HEK293 (cell line): ENCODE measurements around the gene HASPIN.
"Not testable (repeated sequence)": the region's sequence is repeated elsewhere in the genome, so short reads cannot be mapped to it uniquely, and the experiment has no call there.

Experiments
- ATF2 ChIP-seq: fragments of 450-650 bp; formaldehyde crosslinking; IDR thresholded peaks from 2 replicates; pipeline ENCODE4 v1.5.1; 2016; ENCODE audit warnings: missing biosample characterization, missing genetic modification characterization, low read depth
- BCL11B ChIP-seq: fragments of 450-650 bp; formaldehyde crosslinking; IDR thresholded peaks from 2 replicates; pipeline ENCODE4 v1.5.1; 2016; ENCODE audit warnings: low read depth, missing biosample characterization, missing genetic modification characterization
- CTCF ChIP-seq: fragments of 450-650 bp; formaldehyde crosslinking; IDR thresholded peaks from 2 replicates; pipeline ENCODE4 v1.5.1; 2016; ENCODE audit warnings: missing biosample characterization, missing genetic modification characterization
- GLI2 ChIP-seq: fragments of 450-650 bp; formaldehyde crosslinking; IDR thresholded peaks from 2 replicates; pipeline ENCODE4; 2017; ENCODE audit warnings: missing biosample characterization, missing genetic modification characterization, low read depth, borderline replicate concordance
- KLF16 ChIP-seq: fragments of 450-650 bp; formaldehyde crosslinking; IDR thresholded peaks from 2 replicates; pipeline ENCODE4 v1.5.1; 2017; ENCODE audit warnings: missing biosample characterization, missing genetic modification characterization
- ZBTB21 ChIP-seq: fragments of 450-650 bp; formaldehyde crosslinking; IDR thresholded peaks from 2 replicates; pipeline ENCODE4 v1.5.1; 2017; ENCODE audit warnings: missing biosample characterization, missing genetic modification characterization
- ZBTB7A ChIP-seq: fragments of 450-650 bp; formaldehyde crosslinking; IDR thresholded peaks from 2 replicates; pipeline ENCODE4 v1.5.1; 2016; ENCODE audit warnings: low read depth, missing biosample characterization, missing genetic modification characterization
- ZFP41 ChIP-seq: fragments of 450-650 bp; formaldehyde crosslinking; IDR thresholded peaks from 2 replicates; pipeline ENCODE4 v1.5.1; 2016; ENCODE audit warnings: missing biosample characterization, missing genetic modification characterization, borderline replicate concordance

- not testable (repeated sequence) for TF ChIP-seq ZBTB7A (tag by site-specific recombination); CTCF (tag by site-specific recombination); ATF2 (tag by site-specific recombination); KLF16 (tag by site-specific recombination); BCL11B (tag by site-specific recombination); GLI2 (tag by site-specific recombination); ZFP41; ZBTB21 (tag by site-specific recombination)
Observed at GRCh38 chr17:3702041-3702539, 21.6 kb upstream of the HASPIN start.
